Mesendoderm (in vitro differentiated cells): ENCODE results near the gene CD34.

Source experiments
- DNase-seq: peaks from one replicate; pipeline ENCODE4 v3.0.0; 2013
- H2AK5ac ChIP-seq: 2 replicates; pipeline ENCODE4 v1.6.1; 2013; ENCODE audit warnings: low read length, inconsistent platforms
- H2BK120ac ChIP-seq: 2 replicates; pipeline ENCODE4 v1.6.1; 2013; ENCODE audit warnings: low read depth, mild to moderate bottlenecking, low read length, moderate library complexity, mixed read lengths
- H2BK15ac ChIP-seq: replicated peaks from 2 replicates; pipeline ENCODE4 v1.6.1; 2013; ENCODE audit warnings: low read depth, mild to moderate bottlenecking, moderate library complexity
- H2BK5ac ChIP-seq: 2 replicates; pipeline ENCODE4 v1.6.1; 2013; ENCODE audit warnings: low read length, inconsistent platforms
- H3K18ac ChIP-seq: 2 replicates; pipeline ENCODE4 v1.6.1; 2013; ENCODE audit warnings: mild to moderate bottlenecking, low read length, mixed read lengths
- H3K23ac ChIP-seq: one replicate; pipeline ENCODE4 v1.6.1; 2013; ENCODE audit warnings: low read length
- H3K27ac ChIP-seq: 2 replicates; pipeline ENCODE4 v1.5.1; 2013; ENCODE audit warnings: low read depth, mild to moderate bottlenecking, inconsistent platforms, low read length, moderate library complexity
- H3K27me3 ChIP-seq: 2 replicates; pipeline ENCODE4 v1.6.1; 2013; ENCODE audit warnings: low read length, control low read depth, mild to moderate bottlenecking, inconsistent platforms; ENCODE audit not compliant: insufficient read depth, poor library complexity
- H3K36me3 ChIP-seq: 2 replicates; pipeline ENCODE4 v1.6.1; 2013; ENCODE audit warnings: low read length, inconsistent platforms; ENCODE audit not compliant: control insufficient read depth, insufficient read depth
- H3K4ac ChIP-seq: one replicate; pipeline ENCODE4 v1.6.1; 2013; ENCODE audit warnings: low read depth, mild to moderate bottlenecking, low read length, moderate library complexity
- H3K4me1 ChIP-seq: 2 replicates; pipeline ENCODE4 v1.6.1; 2013; ENCODE audit warnings: low read depth, low read length, inconsistent platforms; ENCODE audit not compliant: control insufficient read depth
- H3K4me2 ChIP-seq: 2 replicates; pipeline ENCODE4 v1.6.1; 2013; ENCODE audit warnings: low read length
- H3K4me3 ChIP-seq: 2 replicates; pipeline ENCODE4 v1.5.1; 2013; ENCODE audit warnings: mild to moderate bottlenecking, low read length
- H3K56ac ChIP-seq: one replicate; pipeline ENCODE4 v1.6.1; 2013; ENCODE audit warnings: low read length
- H3K79me1 ChIP-seq: 2 replicates; pipeline ENCODE4 v1.6.1; 2013; ENCODE audit warnings: low read length, inconsistent platforms
- H3K79me2 ChIP-seq: 2 replicates; pipeline ENCODE4 v1.6.1; 2013; ENCODE audit warnings: mild to moderate bottlenecking, low read length; ENCODE audit not compliant: control insufficient read depth, insufficient read depth
- H3K9ac ChIP-seq: 2 replicates; pipeline ENCODE4 v1.6.1; 2013; ENCODE audit warnings: low read length, inconsistent platforms
- H4K5ac ChIP-seq: one replicate; pipeline ENCODE4 v1.6.1; 2013; ENCODE audit warnings: low read length
- H4K8ac ChIP-seq: one replicate; pipeline ENCODE4 v1.6.1; 2013; ENCODE audit warnings: low read depth, mild to moderate bottlenecking, control low read depth, low read length, moderate library complexity
- WGBS: extraction: QIAGEN DNeasy Blood & Tissue Kit; methylation state at CpG from one replicate; pipeline ENCODE4 v1.1.7; 2013; ENCODE audit warnings: low lambda C conversion rate, missing lambda C conversion rate; ENCODE audit not compliant: insufficient coverage; ENCODE audit errors: extremely low coverage; 5-methylcytosine and 5-hydroxymethylcytosine counted together

The CD34 gene

GRCh38 chr1:207890136-207890738 lies 20.7 kb downstream of the CD34 start:
- H4K5ac ChIP-seq, result no peak overlapping the region
- no peak overlapping the region for H3K23ac ChIP-seq
- no peaks in the 10 kb centered on the region for H3K27me3 ChIP-seq
- H2AK5ac ChIP-seq, result no peak overlapping the region
- H3K36me3 ChIP-seq, result no peaks in the 10 kb centered on the region
- H3K4me2 ChIP-seq, result no peak overlapping the region
- no peak overlapping the region for H2BK15ac ChIP-seq
- peak overlapping the region; percentile 27 for H3K56ac ChIP-seq
- no peak overlapping the region for H3K4me3 ChIP-seq
- H2BK120ac ChIP-seq, result no peak overlapping the region
- no peak overlapping the region for H3K4ac ChIP-seq
- H2BK5ac ChIP-seq, result no peak overlapping the region
- H3K79me1 ChIP-seq, result no peaks in the 10 kb centered on the region
- H3K27ac ChIP-seq, result no peak overlapping the region
- no CpG with 5 or more reads among the region's 4 CpGs for WGBS
- H4K8ac ChIP-seq, result no peak overlapping the region
- H3K79me2 ChIP-seq, result no peaks in the 10 kb centered on the region
- no peak overlapping the region for H3K9ac ChIP-seq
- H3K4me1 ChIP-seq, result no peaks in the 10 kb centered on the region
- DNase-seq, result no peak
- H3K18ac ChIP-seq, result no peak overlapping the region

DNA sequence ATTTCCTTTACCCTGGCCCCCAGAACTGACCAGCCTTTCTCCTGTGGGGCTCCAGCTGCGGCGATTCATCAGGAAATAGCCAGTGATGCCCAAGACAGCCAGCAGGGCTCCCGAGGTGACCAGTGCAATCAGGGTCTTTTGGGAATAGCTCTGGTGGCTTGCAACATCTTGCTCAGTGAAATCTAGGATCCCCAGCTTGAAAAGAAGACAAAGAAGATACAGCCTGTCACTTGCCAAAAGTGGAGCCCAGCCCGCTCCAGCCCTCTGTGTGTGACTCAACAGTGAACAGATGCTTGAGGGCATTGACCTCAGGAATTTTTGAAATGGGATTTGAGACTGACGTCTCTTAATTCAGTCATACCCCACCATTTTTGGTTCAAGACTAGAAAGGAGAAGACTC lies 22.3 kb downstream of the CD34 start:
- Histone ChIP-seq H4K5ac (no peak overlapping the region), H4K8ac (no peak overlapping the region), H2BK120ac (no peak overlapping the region), H3K4ac (no peak overlapping the region), H3K79me2 (no peaks in the 10 kb centered on the region), H3K4me2 (no peak overlapping the region), H2BK15ac (no peak overlapping the region), H3K79me1 (no peaks in the 10 kb centered on the region), H2AK5ac (no peak overlapping the region), H3K4me1 (no peaks in the 10 kb centered on the region), H3K56ac (no peak overlapping the region), H3K18ac (no peak overlapping the region), H3K27me3 (no peaks in the 10 kb centered on the region), H2BK5ac (no peak overlapping the region), H3K9ac (no peak overlapping the region), H3K23ac (no peak overlapping the region), H3K27ac (no peak overlapping the region), H3K4me3 (no peak overlapping the region), H3K36me3 (no peaks in the 10 kb centered on the region)
- DNase-seq, result no peak
- WGBS, result no CpG with 5 or more reads among the region's 5 CpGs

DNA sequence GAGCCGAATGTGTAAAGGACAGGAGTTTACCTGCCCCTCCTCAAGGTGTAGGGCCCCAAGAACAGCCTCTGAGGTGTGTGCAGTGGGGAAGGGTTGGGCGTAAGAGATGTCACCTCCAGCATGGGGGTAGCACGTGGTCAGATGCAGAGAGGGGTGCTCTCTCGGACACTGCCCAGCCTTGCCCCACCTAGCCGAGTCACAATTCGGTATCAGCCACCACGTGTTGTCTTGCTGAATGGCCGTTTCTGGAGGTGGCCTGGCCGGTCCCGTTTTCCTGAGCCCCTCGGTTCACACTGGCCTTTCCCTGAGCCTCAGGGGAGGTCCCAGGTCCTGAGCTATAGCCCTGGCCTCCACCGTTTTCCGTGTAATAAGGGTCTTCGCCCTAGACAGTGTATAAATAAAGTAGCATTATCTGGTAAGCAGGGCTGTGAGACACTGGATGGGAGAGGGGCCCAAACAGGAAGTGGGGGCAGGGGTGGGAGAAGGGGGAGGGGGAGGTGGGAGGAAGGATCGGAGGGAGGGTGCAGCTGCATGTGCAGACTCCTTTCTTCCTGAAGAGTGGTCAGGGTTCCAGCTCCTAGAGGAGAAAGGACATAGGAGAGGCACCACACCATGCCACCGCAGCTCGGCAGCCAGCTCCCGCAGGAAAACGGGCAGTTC lies 23.3 kb downstream of the CD34 start:
- no peak overlapping the region for H3K27ac ChIP-seq
- no peak overlapping the region for H2BK15ac ChIP-seq
- no peak overlapping the region for H3K18ac ChIP-seq
- H3K27me3 ChIP-seq, result no peaks in the 10 kb centered on the region
- H2BK5ac ChIP-seq, result no peak overlapping the region
- peak overlapping the region; percentile 26 for H3K56ac ChIP-seq
- H3K79me1 ChIP-seq, result no peaks in the 10 kb centered on the region
- H3K4me1 ChIP-seq, result no peaks in the 10 kb centered on the region
- H3K23ac ChIP-seq, result no peak overlapping the region
- no peak overlapping the region for H3K4me2 ChIP-seq
- H3K79me2 ChIP-seq, result no peaks in the 10 kb centered on the region
- H3K36me3 ChIP-seq, result no peaks in the 10 kb centered on the region
- H2AK5ac ChIP-seq, result no peak overlapping the region
- WGBS, result no CpG with 5 or more reads among the region's 19 CpGs
- H3K4ac ChIP-seq, result no peak overlapping the region
- H2BK120ac ChIP-seq, result no peak overlapping the region
- H3K4me3 ChIP-seq, result no peak overlapping the region
- DNase-seq, result no peak
- no peak overlapping the region for H4K5ac ChIP-seq
- no peak overlapping the region for H4K8ac ChIP-seq
- H3K9ac ChIP-seq, result no peak overlapping the region

DNA sequence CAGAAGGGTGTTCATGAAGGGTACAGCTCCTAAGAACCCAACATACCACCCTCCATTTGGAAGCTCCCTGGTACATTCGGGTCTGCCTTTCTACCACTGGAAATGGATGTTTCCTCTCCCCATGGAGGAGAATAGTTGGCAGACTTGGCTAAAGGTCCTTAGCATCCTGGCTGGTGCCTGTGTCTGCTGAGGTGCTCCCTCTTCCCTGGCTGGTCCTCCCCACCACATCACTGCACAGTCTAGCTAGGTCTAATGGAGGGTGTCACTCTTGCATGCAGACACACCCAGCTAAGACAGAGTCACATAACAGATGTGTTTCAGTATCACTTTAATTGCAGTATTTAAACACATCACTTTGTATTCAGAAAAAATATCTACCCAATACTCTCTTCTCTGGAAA lies 24.7 kb downstream of the CD34 start:
- H3K4ac ChIP-seq, result no peak overlapping the region
- H3K4me3 ChIP-seq, result no peak overlapping the region
- no peak overlapping the region for H3K9ac ChIP-seq
- H3K36me3 ChIP-seq, result no peaks in the 10 kb centered on the region
- H3K4me1 ChIP-seq, result no peaks in the 10 kb centered on the region
- H3K4me2 ChIP-seq, result no peak overlapping the region
- no peak overlapping the region for H3K23ac ChIP-seq
- H3K27ac ChIP-seq, result no peak overlapping the region
- no peak overlapping the region for H4K5ac ChIP-seq
- H3K79me2 ChIP-seq, result no peaks in the 10 kb centered on the region
- no peak overlapping the region for H2BK15ac ChIP-seq
- no CpG with 5 or more reads among the region's 1 CpG for WGBS
- H3K18ac ChIP-seq, result no peak overlapping the region
- no peak overlapping the region for H2BK120ac ChIP-seq
- no peak for DNase-seq
- no peaks in the 10 kb centered on the region for H3K27me3 ChIP-seq
- no peak overlapping the region for H4K8ac ChIP-seq
- H3K56ac ChIP-seq, result no peak overlapping the region
- H3K79me1 ChIP-seq, result no peaks in the 10 kb centered on the region
- H2BK5ac ChIP-seq, result no peak overlapping the region
- no peak overlapping the region for H2AK5ac ChIP-seq

GRCh38 chr1:207885129-207886032 lies 25.5 kb downstream of the CD34 start:
- Histone ChIP-seq H3K27ac (no peak overlapping the region), H3K36me3 (no peaks in the 10 kb centered on the region), H2BK15ac (no peak overlapping the region), H3K4ac (no peak overlapping the region), H4K5ac (no peak overlapping the region), H3K79me1 (no peaks in the 10 kb centered on the region), H2BK120ac (no peak overlapping the region), H2AK5ac (no peak overlapping the region), H4K8ac (no peak overlapping the region), H3K4me3 (no peak overlapping the region), H3K4me1 (no peaks in the 10 kb centered on the region), H3K18ac (no peak overlapping the region), H3K79me2 (no peaks in the 10 kb centered on the region), H3K4me2 (no peak overlapping the region), H3K27me3 (no peaks in the 10 kb centered on the region), H3K56ac (peak overlapping the region; percentile 8), H2BK5ac (no peak overlapping the region), H3K23ac (no peak overlapping the region), H3K9ac (no peak overlapping the region)
- WGBS, result no CpG with 5 or more reads among the region's 9 CpGs
- peak; percentile 74 for DNase-seq
